Measurements from ENCODE around the gene TKT.

GRCh38 chr3:53223025-53223424 lies 32.8 kb downstream of the TKT start:
- no peak for TF ChIP-seq POLR2A (IDR thresholded peaks at IDR 0.05)
- TF ChIP-seq CTCF (IDR thresholded peaks at IDR 0.05 in 4 of 5, conservative IDR thresholded peaks at IDR 0.05 in 1 of 5): no peak
